NCI-H82 treated with DMSO at 0.1 percent for 48 hours (cell line): ENCODE measurements around the gene FAM168A.

Experiments
- DNase-seq: peaks from one replicate; lab custom pipeline; 2025; ENCODE audit not compliant: unreplicated experiment; lab: John Stamatoyannopoulos, UW

FAM168A gene

DNA sequence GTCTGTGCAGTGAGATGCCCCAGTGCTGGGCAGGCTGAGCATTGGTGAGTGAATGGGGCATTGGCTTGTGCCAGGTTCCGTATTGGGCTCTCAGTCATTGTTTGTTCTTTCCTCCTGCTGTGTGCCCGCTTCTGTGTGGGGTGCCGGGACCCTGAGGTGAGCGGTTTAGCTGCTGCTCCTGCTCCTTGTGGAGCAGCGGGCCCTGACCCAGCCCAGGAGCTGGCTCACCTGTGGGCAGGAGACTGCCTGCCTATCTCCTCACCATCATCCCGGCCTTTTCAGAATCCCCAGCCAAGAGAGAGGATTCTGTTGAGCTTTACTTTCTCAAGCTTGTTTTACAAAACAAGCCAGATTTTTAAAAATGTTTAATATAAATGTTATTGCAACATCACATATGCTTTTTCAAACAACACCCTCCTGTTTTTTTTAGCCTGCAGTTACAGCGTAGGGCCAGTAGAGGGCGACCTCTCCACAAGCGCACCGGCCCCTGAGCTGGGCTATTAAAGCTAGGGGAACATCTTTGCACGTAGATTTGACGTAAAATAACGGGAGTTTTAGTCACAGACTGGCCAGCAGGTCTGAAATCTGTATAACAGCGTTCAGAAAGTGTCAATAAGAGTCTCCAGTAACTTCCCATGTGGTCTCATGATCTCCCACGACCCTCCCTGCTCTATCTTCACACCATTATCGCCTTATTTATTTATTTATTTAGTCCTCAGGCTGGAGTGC lies 246.8 kb downstream of the FAM168A start:
- DNase-seq = peak; percentile 13
